Measurements from ENCODE around the gene KCNT1.

- TF ChIP-seq POLR2A (IDR thresholded peaks at IDR 0.05) = no peak
- no peak for TF ChIP-seq CTCF (IDR thresholded peaks at IDR 0.05)
Measured at GRCh38 chr9:135814421-135815095, 112.6 kb downstream of the KCNT1 start.
